Activated CD8-positive, alpha-beta memory T cell treated with anti-CD3 and anti-CD28 coated beads, Interleukin-2, amount 50 U/mL, for 1 hour (primary cell): Measurements from ENCODE around the gene CEP85L.

Source experiments
- DNase-seq: peaks from one replicate; pipeline ENCODE4 v3.0.0-alpha.2; 2020; ENCODE audit errors: extremely low read depth

Gene CEP85L

DNA sequence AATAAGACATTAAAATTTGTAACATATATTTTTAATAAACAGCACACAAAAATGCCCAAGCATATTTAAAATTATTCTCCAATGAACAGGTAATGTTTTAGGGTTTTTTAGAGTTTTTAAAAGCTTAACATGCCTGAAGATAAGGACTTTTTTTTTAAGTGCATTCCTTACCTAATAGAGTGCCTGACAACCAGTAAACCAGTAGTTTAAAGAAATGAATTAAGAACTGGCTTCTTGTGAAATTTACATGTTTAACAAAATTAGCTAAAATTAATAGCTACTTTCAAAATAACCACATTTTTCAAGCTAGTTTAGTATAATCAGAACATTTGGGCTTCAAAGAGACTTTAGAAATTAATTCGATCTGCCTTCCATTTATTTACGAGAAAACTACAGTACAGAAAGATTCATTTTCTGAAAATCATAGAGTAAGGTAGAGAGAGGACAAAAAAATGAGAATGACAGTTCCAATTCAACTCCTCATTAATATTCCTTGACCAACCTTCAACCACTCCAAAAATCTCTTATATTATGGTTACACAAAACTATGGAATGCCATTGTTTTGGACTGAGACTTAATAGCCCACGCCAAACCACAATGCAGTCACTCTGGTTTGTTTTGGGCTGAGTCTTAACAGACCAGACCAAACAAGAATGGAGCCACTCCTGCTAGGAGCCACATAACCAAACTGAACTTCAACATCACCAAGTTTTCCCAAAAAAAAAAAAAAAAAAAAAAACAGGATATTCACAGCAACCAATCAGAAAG, 109.0 kb downstream of the CEP85L start:
- no peak for DNase-seq

DNA sequence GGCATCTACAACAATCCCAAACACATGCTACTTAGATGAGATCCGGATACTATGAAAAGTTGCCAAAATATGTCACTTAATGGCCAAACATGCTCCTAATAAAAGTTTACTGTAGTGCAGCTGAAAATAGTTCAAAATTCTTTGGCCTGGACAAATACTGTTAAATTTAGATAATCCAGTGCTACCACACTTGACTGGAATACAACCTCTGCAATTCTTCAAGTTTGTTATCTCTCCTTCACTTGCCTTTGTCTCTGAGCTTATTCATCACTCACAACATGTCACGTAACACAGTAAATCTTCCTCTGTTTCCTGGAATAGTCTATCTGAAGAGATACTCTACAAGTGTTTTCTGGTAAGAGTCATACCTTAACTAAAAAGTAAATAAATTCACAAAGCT, 113.8 kb downstream of the CEP85L start:
- DNase-seq: no peak

DNA sequence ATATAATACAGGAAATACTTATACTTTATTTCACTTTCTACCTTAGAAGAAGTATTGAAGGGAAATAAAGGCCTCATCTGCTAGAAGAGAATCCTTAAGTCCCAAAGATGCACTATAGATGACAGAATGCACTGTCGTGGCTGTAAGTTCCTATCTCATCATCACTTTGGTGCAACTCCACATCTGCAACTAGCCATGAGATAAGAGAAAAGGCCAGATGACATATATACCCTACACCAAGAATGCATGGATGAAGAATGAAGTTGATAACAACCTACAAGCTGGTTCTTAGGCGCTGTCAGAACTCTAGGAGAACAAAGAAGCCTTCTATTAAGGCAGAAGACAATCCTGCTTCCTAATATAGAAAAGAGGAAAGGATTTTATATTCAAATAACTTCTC, 114.9 kb downstream of the CEP85L start:
- no peak for DNase-seq

DNA sequence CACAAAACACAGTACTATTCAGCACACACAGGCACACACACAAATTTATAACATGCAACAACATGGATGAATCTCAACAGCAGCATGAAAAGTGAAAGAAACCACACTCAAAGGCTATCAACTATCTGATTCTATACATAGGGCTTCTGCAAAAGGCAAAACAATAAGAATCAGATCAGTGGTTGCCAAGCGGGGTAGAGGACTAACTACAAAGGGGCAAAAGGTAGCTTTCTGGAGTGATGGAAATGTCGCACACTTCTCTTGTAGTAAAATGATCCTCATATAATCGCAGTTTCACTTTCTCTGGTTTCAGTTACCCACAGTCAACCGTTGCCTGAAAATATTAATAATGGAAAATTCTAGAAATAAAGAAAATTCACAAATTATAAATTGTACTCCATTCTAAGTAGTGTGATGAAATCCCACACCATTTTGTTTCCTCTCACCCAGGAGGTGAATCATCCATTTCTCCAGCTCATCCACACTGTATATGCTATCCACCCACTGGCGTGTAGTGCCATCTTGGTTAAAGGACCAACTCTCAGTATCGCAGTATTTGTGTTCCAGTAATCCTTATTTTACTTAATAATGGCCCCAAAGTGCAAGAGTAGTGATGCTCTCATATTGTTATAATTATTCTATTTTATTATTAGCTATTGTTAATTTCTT, 116.1 kb downstream of the CEP85L start:
- DNase-seq: no peak

DNA sequence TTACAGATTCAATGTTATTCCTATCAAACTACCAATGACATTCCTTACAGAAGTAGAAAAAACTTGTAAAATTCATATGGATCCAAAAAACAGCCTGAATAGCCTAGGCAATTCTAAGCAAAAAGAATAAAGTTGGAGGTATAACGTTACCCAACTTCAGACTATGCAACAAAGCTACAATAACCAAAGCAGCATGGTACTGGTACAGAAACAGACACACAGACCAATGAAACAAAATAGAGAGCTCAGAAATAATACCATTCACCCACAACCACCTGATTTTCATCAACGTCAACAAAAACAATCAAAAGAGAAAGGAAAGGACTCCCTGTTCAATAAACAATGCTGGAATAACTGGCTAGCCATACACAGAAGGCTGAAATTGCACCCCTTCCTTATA, 120.4 kb downstream of the CEP85L start:
- DNase-seq: no peak

DNA sequence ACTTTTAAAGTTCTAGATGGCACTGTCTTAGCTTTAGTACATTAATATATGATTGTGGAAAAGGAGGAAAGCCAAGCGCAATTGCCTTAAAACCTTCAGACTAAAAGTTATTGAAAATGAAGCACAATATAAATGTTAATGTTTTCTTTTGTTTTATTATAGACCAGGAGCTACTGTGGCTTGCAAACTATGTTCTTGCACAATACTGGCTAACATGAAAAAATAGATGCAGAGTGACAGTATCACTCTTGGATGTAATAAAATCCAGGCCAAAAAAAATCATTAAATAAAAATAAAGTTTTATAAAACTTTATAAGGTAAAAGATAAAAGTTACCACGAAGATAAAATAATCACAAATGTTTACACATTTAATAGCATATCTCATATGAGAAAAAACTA, 121.6 kb downstream of the CEP85L start:
- no peak for DNase-seq

DNA sequence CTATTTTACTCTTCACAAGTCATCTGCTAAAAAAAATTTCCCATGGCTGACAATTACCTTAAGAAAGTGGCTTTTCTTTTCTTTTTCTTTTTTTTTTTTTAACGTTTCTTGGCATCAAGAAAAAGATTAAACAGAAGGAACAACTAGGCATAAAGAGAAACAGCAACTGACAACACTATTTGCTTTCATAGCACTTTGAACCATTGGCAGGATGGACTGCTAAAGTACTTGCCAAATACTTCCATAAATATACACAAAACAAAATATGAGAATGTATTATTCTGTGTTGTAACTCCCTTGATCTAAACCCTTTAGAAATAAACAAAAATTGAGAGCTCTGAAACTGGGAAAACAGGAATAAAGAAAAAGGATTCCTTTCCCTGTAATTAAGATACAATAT, 123.3 kb downstream of the CEP85L start:
- no peak for DNase-seq

DNA sequence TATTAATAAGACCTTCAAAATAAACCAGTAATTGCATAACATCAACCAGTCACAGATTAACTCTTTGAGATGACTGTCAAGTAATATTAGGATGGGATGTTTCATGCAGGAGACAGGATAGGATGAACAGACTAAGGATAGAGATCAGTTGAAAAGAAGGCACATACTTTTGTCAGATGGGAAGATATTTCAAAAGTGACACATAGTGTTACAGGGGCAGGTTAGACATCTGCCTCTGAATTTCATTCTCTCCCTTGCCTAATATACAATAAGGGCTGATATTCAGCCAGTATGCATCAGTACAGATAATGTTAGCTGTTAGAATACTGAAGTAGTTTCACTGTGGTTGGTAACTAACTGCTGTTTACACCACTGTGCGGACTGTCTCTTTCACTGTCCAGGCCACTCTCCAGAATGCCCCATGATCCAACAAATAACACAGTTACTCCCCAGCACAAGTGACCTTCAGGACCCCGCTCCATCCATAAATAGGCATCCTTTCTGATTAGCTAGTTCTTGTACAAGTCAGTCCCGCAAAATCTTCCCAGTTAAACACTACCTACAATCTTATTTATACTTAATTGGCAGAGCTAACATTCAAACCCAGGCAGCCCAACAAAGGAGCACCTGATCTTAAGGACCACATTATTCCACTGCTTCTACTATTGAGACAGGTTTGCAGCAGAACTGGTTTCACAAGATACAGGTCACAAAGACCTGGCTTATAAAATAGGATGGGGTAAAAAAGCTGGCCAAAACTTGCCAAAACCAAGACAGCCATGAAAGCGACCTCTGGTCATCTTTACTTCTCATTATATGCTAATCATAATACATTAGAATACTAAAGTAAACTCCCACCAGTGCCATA, 125.2 kb downstream of the CEP85L start:
- no peak for DNase-seq

DNA sequence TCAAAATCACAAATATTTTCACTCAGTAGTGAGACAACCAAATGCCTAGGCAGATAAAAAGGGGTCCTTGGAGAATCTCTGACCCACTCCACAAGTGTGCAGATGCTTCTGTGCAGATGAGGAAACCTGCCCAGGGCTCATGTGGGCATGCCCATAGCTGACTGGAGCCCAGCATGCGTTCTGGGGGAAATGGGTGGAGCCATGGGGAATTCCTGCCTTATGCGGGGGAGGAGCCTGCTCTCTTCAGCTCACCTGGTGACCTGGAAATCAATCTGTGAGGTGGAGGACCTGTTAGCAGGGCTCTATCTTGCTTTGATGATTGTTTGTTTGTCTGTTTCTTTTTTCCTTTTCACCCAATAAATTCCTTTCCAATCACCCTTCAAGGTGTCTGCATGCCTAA, 126.7 kb downstream of the CEP85L start:
- DNase-seq: no peak

DNA sequence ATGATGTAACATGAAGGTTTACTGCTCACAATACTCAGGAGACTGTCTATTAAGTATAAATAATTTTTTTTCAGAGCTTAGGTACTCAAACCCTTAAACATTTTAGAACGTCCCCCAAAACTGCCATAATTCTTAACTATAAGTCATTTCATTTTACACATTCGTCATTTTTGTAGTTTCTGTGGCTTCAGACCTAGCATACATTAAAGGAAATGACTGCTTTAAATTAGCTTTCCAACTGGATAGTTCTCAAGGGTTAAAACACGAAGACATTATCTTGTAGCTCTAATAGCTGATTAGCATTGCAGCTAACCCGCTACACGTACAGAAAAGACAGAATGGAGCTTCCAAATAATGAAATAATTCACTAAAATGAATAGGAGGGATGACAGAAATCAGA, 128.2 kb downstream of the CEP85L start:
- no peak for DNase-seq

DNA sequence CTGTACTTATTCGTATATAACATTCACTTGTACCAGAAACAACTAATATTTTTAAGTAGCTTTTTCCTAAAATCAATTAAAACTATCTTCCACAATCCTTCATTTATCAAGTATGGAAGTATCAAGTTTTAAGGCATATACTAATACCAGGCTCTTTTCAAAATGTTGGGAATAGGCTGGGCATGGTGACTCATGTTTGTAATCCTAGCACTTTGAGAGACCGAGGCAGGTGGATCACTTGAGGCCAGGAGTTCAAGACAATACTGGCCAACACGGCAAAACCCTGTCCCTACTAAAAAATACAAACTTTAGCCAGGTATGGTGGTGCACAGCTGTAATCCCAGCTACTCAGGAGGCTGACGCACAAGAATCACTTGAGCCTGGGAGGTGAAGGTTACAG, 129.0 kb downstream of the CEP85L start:
- no peak for DNase-seq

DNA sequence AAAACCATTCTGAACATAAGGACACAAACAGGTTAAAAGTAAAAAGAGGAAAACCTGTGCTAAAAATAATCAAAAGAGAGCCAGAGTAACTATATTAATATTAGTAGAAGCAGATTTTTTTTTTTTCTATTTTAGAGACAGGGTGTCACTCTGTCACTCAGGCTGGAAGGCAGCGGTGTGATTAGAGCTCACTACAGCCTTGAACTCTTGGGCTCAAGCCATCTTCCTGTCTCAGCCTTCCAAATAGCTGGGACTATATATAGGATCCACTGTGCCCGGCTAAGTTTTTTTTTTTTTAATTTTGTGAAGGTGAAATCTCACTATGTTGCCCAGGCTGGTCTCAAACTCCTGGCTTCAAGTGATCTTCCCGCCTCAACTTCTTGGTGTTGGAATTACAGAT, 136.7 kb downstream of the CEP85L start:
- no peak for DNase-seq

DNA sequence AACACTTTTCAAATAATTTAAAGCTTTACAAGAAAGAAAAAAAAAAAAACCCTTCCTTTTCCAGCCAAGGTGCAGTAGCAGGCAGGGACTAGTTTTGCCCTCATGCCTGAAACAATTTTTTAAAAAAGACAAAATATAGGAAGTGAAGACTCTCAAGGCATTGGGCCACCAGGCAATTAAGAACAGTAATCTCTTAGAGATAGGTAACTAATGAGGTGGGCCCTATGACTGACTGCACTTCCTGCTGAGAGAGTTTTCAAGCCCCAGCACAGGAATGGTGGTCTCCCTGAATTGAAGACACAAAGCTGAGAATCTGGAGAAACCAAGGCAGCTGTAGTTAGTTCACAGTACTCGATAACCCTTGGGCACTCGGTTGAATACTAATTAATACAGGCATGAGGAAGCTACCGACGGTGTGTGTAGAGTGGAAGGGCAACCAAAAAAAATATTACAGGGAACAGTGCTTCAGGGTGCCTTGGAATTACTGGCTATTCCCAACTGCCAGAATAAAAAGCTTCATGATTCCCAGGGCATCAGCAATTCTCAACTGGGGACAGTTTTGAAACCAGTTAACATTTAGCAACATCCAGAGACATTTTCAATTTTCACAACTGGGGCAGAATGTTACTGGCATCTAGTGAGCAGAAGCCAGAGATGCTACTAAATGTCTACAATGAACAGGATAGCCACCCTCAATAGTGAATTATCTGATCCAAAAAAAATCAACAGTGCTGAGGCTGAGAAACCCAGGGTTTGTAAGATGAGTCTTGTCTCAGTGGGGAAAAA, 139.3 kb downstream of the CEP85L start:
- no peak for DNase-seq

DNA sequence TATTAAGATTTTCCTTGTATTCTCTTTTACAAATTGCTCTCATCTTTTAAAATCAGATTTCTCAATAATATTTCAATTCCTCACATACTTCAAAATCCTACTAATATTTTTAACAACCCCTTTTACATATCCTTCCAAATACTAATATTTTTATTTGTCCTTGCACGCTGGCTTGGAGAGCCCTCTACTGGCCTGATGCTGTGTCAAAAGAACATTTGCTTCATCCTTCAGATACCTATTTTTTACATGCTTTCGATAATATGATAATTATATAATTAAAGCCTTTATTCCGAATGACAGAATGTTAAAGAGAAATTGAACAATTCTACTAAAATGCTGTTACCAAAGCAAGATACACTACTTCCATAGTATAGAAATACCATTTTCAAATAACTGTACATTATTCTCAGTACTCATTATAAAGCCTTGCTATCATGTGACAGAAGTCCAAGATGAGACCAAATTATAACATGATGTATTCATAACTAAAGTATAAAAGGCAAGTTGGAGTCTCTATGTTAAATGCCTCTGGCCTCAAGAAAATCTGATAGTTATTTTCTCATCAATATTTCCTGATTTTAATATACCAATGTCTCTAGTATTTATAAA, 142.3 kb downstream of the CEP85L start:
- no peak for DNase-seq

DNA sequence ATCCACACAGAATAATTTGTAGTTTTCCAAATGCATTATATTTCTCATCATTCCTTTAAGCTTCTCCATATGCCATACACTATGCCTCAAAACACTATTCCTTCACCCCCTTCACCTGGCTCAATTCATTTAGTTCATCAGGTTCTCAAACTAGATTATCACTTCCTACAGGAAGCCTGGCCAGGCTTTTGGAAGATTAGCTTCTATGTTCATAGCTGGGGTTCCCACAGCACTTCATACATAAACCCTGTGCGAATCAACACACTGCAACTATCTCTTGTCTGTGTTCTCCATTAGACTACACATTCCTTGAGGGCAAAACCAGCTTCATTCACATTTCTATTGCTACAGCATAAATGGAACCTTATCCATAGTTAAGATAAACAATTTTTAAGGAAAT, 143.8 kb downstream of the CEP85L start:
- no peak for DNase-seq

DNA sequence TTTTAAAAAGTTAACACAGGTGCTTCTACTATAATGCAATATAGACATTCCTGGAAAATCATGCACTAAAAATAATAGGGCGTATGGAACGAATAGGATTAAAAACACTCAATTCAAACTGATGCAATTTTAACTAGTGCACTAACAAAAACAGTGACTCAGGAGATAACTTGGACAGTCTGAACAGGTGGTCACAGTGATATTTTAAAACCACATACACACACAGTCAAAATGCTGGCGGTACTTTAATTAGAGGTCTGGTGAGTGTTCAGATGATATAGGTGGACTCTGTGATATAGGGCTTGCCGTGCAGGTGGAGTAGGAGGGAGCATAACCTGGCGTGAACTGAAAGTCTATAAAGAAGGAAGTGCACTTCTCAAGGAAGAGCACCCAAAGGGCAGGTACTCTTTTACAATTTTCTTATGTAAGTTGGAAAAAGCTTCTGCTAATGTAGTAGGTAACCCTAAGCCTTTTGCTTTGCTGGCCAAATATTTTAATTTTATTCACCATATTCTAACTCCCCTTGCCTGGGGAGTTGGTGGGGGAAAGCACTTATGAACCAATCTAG, 145.2 kb downstream of the CEP85L start:
- no peak for DNase-seq

DNA sequence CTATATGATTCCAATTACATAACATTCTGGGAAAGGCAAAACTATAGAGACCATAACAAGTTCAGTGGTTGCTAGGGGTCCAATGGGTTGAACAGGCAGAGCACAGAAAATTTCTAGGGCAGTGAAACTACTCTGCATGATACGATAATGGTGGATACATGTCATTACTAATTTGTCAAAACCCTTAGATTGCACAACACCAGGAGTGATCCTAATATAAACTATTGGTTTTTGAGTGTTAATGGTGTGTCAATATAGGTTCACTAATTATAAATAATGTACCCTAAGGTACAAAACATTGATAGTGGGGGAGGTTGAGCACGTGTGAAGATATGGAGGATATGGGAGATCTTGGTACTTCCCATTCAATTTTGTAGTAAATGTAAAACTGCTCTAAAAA, 145.7 kb downstream of the CEP85L start:
- no peak for DNase-seq

DNA sequence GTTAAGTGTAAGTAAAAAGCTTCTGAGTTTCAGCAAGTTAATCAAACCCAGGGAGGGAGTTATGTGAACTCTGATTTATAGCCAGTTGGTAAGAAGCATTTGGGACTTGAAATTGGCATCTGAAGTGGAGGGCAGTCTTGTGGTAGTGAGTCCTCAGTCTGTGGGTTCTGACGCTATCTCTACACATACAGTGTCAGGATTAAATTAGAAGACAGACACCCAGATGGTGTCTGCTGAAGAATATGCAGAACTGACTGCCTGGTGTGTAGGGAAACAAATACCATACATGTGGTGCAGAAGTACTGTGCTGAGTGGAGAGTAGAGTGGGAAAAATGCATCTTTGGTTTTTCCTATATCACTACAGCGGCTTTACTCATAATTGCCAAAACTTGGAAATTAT, 146.8 kb downstream of the CEP85L start:
- DNase-seq: no peak

DNA sequence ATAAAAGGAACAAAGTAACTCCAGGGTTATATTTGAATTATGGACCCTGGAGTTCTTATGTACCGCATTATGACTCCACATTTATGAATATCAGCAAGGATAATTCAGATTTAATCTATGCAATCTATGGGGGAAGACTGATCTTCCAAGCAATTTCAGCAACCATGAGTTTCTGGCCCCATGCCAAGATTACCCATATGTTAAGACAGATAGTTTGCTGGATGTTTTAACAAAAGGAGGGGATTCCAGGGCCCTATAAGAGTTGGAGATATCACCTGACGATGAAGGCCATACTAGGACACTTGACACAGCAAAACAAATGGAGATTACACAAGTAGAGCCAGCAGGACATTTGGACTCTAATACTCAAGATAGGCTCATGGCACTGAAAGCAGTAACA, 149.2 kb downstream of the CEP85L start:
- DNase-seq: no peak

DNA sequence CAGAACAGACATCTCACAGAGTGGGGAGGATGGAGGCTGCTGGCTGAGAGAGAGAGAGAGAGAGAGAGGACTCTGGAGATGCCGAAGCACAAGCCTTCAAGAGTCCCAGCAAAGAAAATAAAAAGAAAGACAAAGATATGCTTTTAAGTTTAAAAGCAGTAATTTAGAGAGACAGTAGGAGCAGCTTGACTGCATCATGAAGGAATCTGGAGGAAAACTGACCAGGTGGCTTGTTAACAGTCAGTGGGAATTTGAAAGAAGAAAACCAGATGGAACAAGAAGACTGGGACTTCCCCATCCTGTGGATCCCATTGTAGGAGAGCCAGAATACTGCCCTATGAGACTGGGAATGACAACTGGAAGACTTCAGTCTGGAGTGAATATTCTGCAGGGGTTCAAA, 149.6 kb downstream of the CEP85L start:
- DNase-seq: no peak

DNA sequence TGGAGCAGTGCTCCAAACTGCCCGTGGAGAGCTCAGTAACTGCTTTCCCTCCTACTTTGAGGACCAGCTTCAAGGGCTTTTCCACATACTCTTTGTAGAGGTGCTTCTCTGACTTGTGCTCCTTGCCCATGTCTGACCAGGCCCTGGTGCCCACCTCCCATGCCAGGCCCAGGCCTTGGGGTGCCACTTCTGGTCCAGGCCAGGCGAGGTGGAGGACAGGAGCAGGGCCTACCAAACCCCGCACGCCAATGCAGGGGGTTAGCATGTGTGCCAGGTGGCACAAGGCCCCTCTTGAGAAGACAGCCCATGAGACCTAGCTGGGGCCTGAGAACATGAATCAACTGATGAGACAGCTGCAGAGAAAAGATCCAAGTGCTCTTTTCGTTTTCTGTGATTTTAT, 150.3 kb downstream of the CEP85L start:
- DNase-seq: no peak
